Measurements from ENCODE around the gene MTREX.

DNA sequence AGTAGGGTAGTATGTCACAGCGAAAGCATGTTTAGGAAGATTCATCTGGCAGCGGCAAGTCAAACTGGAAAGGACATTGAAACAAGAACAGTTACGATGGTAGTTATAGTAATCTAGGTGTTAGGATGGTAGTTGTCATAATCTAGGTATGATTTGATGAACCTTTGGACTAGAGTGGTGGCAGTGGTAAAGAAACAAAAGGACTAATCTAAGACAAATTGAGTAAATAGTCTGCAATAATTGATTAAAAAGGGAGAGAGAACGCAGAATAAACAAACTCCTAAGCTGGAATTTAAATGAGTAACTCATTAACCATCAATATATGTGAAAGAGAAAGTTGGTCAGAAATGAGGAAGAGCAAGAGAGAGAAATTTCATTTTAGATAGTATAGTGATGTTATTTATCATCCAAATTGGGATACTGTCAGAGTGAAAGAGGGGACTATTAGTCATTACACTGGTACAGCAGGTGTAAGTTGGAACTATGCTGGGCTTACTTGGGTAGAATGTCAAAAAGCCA, 56.8 kb downstream of the MTREX start:
- TF ChIP-seq EZH2phosphoT487 (IDR thresholded peaks at IDR 0.05; ENCODE audit: low read depth, severe bottlenecking, unreplicated experiment) (no peak), EZH2 (IDR thresholded peaks at IDR 0.05; ENCODE audit: borderline replicate concordance) (no peak)

Measured in hepatocyte (in vitro differentiated cells).